WERI-Rb-1 (cell line): Measurements from ENCODE around the gene IRX2.

Experiments
- DNase-seq: peaks from one replicate; pipeline ENCODE4 v3.0.0-alpha.2; 2020
- H3K27ac ChIP-seq: fragments of 250-450 bp; sonication (Bioruptor Pico); 2 replicates; pipeline ENCODE4 v1.5.1; 2020; ENCODE audit warnings: mild to moderate bottlenecking, moderate library complexity
- H3K27me3 ChIP-seq: fragments of 250-450 bp; sonication (Bioruptor Pico); 2 replicates; pipeline ENCODE4 v1.5.1; 2021; ENCODE audit warnings: mild to moderate bottlenecking, low read depth, moderate library complexity; ENCODE audit not compliant: insufficient read depth, severe bottlenecking
- H3K36me3 ChIP-seq: fragments of 250-450 bp; sonication (Bioruptor Pico); 2 replicates; pipeline ENCODE4 v1.5.1; 2020; ENCODE audit warnings: mild to moderate bottlenecking, moderate library complexity
- H3K4me3 ChIP-seq: 2 replicates; pipeline ENCODE4 v1.5.1; 2011; ENCODE audit warnings: low read depth, mild to moderate bottlenecking, control low read depth, low read length
- H3K9me3 ChIP-seq: fragments of 250-450 bp; sonication (Bioruptor Pico); 2 replicates; pipeline ENCODE4 v1.5.1; 2021; ENCODE audit warnings: mild to moderate bottlenecking, moderate library complexity; ENCODE audit not compliant: severe bottlenecking
- TF ChIP-seq, protein P1 (sequence below): IDR thresholded peaks from 2 replicates; pipeline ENCODE4 v1.5.1; 2011; ENCODE audit warnings: low read depth, mild to moderate bottlenecking, control low read depth, inconsistent platforms, low read length

Gene IRX2

DNA sequence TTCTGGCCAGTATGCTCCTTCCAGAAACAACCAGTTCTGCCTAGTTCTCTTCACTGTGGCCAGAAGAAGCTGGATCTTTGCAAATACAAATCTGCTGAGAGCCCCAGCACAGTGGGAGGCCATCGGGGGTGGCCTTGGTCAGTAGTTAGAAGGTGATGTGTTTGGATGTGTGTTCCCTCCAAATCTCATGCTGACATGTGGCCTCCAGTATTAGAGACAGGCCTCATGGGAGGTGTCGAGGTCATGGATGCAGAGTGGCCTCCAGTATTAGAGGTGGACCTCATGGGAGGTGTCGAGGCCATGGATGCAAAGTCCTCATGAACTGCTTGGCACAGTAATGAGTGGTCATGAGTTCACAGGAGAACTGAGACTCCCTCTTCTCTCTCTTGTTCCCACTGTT is 7.6 kb upstream of the IRX2 start:
- TF ChIP-seq, protein P1, sequence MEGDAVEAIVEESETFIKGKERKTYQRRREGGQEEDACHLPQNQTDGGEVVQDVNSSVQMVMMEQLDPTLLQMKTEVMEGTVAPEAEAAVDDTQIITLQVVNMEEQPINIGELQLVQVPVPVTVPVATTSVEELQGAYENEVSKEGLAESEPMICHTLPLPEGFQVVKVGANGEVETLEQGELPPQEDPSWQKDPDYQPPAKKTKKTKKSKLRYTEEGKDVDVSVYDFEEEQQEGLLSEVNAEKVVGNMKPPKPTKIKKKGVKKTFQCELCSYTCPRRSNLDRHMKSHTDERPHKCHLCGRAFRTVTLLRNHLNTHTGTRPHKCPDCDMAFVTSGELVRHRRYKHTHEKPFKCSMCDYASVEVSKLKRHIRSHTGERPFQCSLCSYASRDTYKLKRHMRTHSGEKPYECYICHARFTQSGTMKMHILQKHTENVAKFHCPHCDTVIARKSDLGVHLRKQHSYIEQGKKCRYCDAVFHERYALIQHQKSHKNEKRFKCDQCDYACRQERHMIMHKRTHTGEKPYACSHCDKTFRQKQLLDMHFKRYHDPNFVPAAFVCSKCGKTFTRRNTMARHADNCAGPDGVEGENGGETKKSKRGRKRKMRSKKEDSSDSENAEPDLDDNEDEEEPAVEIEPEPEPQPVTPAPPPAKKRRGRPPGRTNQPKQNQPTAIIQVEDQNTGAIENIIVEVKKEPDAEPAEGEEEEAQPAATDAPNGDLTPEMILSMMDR = no peak
- Histone ChIP-seq H3K36me3 (no peaks in the 10 kb centered on the region), H3K27me3 (peaks cover 44% of the 10 kb centered on the region), H3K27ac (no peak overlapping the region), H3K4me3 (no peak overlapping the region), H3K9me3 (no peaks in the 10 kb centered on the region)
- no peak for DNase-seq

DNA sequence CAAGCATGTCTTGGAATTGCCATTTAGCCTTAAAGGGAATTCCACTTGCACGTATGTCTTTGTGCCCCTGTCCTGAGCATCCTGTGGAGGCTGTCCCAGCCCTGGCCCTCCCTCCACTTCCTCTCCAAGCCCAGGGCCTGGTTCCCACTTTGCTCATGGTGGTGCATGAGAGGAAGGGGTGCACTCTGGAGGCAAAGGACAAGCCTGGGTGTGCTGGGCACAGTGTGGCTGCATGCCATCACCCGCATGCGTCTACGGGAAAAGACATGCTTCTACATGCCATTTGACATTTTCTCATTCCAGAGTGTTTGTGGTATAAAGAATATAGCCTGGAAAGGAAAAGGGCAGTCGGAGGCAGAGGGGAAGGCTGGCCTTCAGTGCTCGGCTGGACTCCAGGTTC is 7.2 kb upstream of the IRX2 start:
- H3K36me3 ChIP-seq = no peaks in the 10 kb centered on the region
- no peak for DNase-seq
- H3K9me3 ChIP-seq = no peaks in the 10 kb centered on the region
- H3K27ac ChIP-seq = no peak overlapping the region
- no peak overlapping the region for H3K4me3 ChIP-seq
- TF ChIP-seq, protein P1 = no peak
- H3K27me3 ChIP-seq = peaks cover 48% of the 10 kb centered on the region

DNA sequence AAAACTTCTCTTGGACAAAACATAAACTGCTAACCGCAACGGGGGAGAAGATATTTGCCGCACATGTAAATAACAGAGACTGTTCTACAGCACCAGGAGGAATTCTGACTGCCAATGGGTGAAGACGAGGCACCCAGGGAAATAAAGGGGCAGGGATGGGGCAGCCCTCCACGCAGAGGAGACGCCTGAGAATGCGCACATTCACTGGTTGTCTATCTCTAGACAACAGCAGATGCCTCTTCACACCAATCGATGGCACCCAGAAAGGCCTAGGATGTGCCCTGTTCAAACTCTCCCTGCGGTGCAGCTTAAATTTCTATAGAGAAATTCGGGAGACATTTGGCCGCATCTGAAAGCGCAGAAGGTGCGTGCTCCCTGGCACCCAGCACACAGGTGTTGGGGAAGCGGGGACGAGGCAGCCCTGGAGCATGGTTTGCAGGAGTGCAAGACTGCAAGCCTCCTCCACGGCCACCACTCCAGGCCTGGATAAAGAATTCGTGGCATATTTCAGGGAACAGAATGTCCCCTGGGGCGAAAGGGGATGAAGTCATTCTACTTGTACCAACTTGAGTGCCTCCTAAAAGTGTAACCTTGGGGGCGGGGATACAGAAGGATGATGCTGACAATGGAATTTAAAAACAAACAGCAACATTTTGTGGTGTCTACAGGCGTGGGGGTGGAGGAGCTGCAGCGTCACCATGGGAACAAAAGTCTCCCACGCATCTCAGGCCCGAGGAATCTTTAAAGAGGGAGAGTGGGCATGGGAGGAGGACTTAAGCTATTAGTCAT is 6.3 kb upstream of the IRX2 start:
- H3K27ac ChIP-seq = no peak overlapping the region
- DNase-seq = no peak
- peaks cover 56% of the 10 kb centered on the region for H3K27me3 ChIP-seq
- H3K36me3 ChIP-seq = no peaks in the 10 kb centered on the region
- H3K4me3 ChIP-seq = no peak overlapping the region
- TF ChIP-seq, protein P1 = no peak
- H3K9me3 ChIP-seq = no peaks in the 10 kb centered on the region

DNA sequence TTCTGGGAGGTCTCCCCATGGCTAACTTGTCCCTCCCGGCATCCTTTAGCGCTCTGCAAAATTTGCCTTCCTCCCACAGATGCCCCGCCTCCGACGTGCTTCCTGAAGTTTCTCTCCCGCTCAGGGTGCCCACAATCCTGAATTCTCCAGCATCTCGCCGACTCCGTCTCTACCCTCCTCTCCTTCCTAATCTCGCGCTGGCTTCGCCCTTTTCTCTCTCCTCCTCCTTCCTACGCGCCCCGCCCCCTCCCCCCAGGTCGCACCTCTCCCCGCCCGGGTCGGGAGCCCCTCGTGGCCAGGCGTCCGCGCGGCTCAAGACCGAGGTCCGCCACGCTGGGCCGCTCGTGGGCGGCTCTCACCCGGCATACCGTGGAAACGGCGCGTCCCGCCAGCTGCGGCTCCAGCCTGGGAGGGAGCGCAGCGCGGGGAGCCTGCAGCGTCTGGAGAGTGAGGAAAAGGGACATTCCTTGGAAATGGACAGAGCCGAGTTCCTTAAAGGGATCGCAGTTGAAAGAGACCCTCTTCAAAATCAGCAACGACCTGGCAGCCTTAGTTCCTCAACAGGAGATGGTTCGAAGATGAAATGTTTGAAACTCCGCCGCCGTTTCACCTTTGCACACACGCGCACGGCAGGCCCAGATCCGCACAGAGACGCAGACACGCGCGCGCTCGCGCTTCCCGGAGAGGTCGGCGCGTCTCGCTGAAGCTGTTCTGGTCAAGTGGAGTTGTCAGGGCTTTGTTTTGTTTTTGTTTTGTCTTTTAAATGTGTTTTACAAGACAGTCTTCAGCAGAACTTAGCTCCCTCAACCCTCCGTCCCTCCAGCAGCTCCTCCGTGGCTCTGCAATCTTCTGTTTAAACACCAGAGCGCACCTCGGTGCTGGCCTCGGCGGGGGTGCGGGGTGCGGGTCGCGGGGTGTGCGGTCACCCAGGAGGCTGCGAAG is 5.0 kb upstream of the IRX2 start:
- H3K27ac ChIP-seq = no peak overlapping the region

DNA sequence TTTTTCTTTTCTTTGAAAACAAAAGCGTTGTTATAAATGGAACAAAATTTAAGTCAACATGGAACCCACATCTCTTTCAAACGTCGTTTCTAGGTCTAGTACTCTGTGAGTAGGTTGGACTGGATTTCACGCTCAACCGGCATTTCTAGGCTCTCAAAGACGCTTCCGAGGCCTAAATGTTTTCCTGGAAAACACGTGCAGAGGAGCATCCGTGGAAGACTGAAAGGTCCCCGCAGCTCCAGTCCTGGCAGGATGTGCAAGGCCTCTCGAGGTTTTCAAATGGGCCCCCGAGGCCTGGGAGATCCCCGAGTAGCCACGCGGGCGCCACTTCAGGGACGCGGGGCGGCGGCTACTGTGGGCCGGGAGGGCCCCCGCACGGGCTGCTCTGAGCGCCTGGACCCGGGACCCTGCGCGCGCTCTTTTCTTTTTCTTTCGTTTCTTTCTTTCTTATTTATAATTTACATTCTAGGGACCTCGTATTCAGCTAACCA is 4.2 kb upstream of the IRX2 start:
- Histone ChIP-seq H3K27ac (no peak overlapping the region), H3K4me3 (peak overlapping the region; percentile 49), H3K27me3 (peaks cover 64% of the 10 kb centered on the region), H3K36me3 (no peaks in the 10 kb centered on the region), H3K9me3 (no peaks in the 10 kb centered on the region)
- DNase-seq = no peak
- TF ChIP-seq, protein P1 = no peak

More for the DNA sequence above, 5.0 kb upstream of the IRX2 start:
- TF ChIP-seq, protein P1 = peak; percentile 28; the same call in 1 of the 2 replicates
- peak; percentile 70 for DNase-seq
- Histone ChIP-seq H3K36me3 (no peaks in the 10 kb centered on the region), H3K4me3 (peak overlapping the region; percentile 49), H3K27me3 (peaks cover 64% of the 10 kb centered on the region), H3K9me3 (no peaks in the 10 kb centered on the region)
